T47D (cell line): ENCODE data around the gene CMTM6.

ENCODE experiments used
- DNase-seq, 2 experiments: peaks; one replicate each; pipeline versions ENCODE4 v3.0.0 to v3.0.0-alpha.2; 2011 to 2012; ENCODE audit warnings: low read depth in 1 of 2, low spot score in 1 of 2
- JUND ChIP-seq: IDR thresholded peaks from 2 replicates; pipeline ENCODE4 v1.6.1; 2012; ENCODE audit warnings: low read depth
- in situ Hi-C: cut with HindIII; loops from 2 replicates; pipeline ENCODE4 v1.10.0; 2016; ENCODE audit warnings: low sequenced_read_pairs, low pct_unique_long_range_greater_than_20kb

Gene CMTM6

DNA sequence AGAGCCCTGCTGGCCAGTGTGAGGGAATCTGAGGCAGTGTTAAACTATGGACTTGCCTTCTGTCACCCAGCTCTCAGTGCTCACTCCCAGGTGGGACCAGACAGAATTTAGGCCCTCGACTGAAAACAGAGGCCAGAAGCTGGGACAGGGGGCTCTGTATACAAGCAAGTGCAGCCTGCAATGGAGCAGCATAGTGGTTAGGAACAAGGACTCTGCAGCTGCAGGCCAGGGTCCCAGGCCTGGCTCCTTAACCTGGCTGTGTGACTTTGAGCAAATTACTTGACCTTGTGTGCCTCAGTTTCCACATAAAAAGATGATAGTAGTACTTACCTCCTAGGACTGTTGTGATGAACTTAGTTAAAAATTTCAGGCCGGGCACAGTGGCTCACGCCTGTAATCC, 71.2 kb downstream of the CMTM6 start:
- in situ Hi-C loops = no loop called here
- no peak for TF ChIP-seq JUND
- no peak for DNase-seq
